Measurements from ENCODE around the gene CERKL.

CERKL gene

GRCh38 chr2:181523756-181524155 lies 133.1 kb downstream of the CERKL start:
- DNase-seq (ENCODE audit: low read depth in 3 of 3, low spot score in 1 of 3) = no peak

- DNase-seq (ENCODE audit: low read depth in 3 of 3, low spot score in 1 of 3) = no peak
These were observed 136.7 kb downstream of the CERKL start for GRCh38 chr2:181520253-181520652.

- DNase-seq (ENCODE audit: low read depth in 3 of 3, low spot score in 1 of 3) = no peak
These were observed 139.1 kb downstream of the CERKL start for GRCh38 chr2:181517685-181518301.

GRCh38 chr2:181516992-181517391 lies 139.9 kb downstream of the CERKL start:
- DNase-seq (ENCODE audit: low read depth in 3 of 3, low spot score in 1 of 3) = no peak

GRCh38 chr2:181515719-181516118 lies 141.2 kb downstream of the CERKL start:
- DNase-seq (ENCODE audit: low read depth in 3 of 3, low spot score in 1 of 3) = no peak

- no peak for DNase-seq (ENCODE audit: low read depth in 3 of 3, low spot score in 1 of 3)
These were observed 156.7 kb downstream of the CERKL start for GRCh38 chr2:181500201-181500600.

- DNase-seq (ENCODE audit: low read depth in 3 of 3, low spot score in 1 of 3) = no peak
These were observed 157.7 kb downstream of the CERKL start for GRCh38 chr2:181499231-181499630.
